WTC11 (cell line): ENCODE results near the gene CELSR1. TPM values are rescaled to one million over a fixed set of nuclear protein-coding genes. Genes with fewer than 3 reads are reported as not detected.

Source experiments
- total RNA-seq: library from RNA; stranded (reverse); gene quantifications from 3 replicates; pipeline ENCODE4 v1.2.3, GENCODE V29; 2021

CELSR1 gene
- total RNA-seq, 1 experiment from 2014 or later: 16.8 TPM

Other genes with a start within 250 kb of the CELSR1 start
- 45.4 to 56.1 TPM (median 45.4 TPM) in 3 replicates for gene GTSE1, start 240.8 kb downstream of the CELSR1 start, total RNA-seq
- 62.4 to 103 TPM (median 64.6 TPM) in 3 replicates for gene TRMU, start 201.9 kb downstream of the CELSR1 start, total RNA-seq
- 32.8 to 41.0 TPM (median 33.1 TPM) in 3 replicates for gene GRAMD4, start 82.8 kb upstream of the CELSR1 start, total RNA-seq
- 45.6 to 50.2 TPM (median 49.7 TPM) in 3 replicates for gene CERK, start 200.6 kb upstream of the CELSR1 start, total RNA-seq
- 18.1 to 21.0 TPM (median 19.1 TPM) in 3 replicates for gene TBC1D22A, start 225.0 kb upstream of the CELSR1 start, total RNA-seq